Stimulated activated CD4-positive, alpha-beta T cell treated with anti-CD3 and anti-CD28 coated beads, TNF-alpha, amount 100 ng/mL, for 1 hour (primary cell): Measurements from ENCODE around the gene ATG2B.
A peak's percentile ranks its signal among the peaks of the same experiment; 100 is the strongest.

ENCODE experiments used
- DNase-seq, 3 donors: peaks; one replicate each; pipeline ENCODE4 v3.0.0-alpha.2; 2020; ENCODE audit warnings: low read depth in 3 of 3, low spot score in 1 of 3

The ATG2B gene

GRCh38 chr14:96316087-96316486, 47.1 kb downstream of the ATG2B start:
- DNase-seq = no peak

- DNase-seq = no peak
These were observed 52.2 kb downstream of the ATG2B start for GRCh38 chr14:96310906-96311305.

GRCh38 chr14:96309896-96310330, 53.2 kb downstream of the ATG2B start:
- no peak for DNase-seq

GRCh38 chr14:96309133-96309895, 53.8 kb downstream of the ATG2B start:
- DNase-seq = no peak

- DNase-seq = no peak
These were observed 55.7 kb downstream of the ATG2B start for GRCh38 chr14:96307434-96307833.

GRCh38 chr14:96304956-96305355, 58.2 kb downstream of the ATG2B start:
- DNase-seq = no peak

- no peak for DNase-seq
These were observed 59.2 kb downstream of the ATG2B start for GRCh38 chr14:96303981-96304380.

- DNase-seq = no peak
These were observed 63.7 kb downstream of the ATG2B start for GRCh38 chr14:96299441-96299840.

- DNase-seq = no peak
These were observed 65.1 kb downstream of the ATG2B start for GRCh38 chr14:96297997-96298515.

GRCh38 chr14:96297000-96297399, 66.1 kb downstream of the ATG2B start:
- DNase-seq = no peak

- DNase-seq = no peak
These were observed 68.9 kb downstream of the ATG2B start for GRCh38 chr14:96294246-96294645.

GRCh38 chr14:96287856-96288255, 75.3 kb downstream of the ATG2B start:
- DNase-seq = no peak

GRCh38 chr14:96286251-96286650, 76.9 kb downstream of the ATG2B start:
- no peak for DNase-seq

- DNase-seq = no peak
These were observed 77.5 kb downstream of the ATG2B start for GRCh38 chr14:96285667-96286066.

- DNase-seq = no peak
These were observed 78.7 kb downstream of the ATG2B start for GRCh38 chr14:96284430-96284829.

GRCh38 chr14:96284008-96284407, 79.1 kb downstream of the ATG2B start:
- DNase-seq = no peak

- DNase-seq = no peak
These were observed 81.7 kb downstream of the ATG2B start for GRCh38 chr14:96281486-96281885.

- DNase-seq = no peak
These were observed 83.0 kb downstream of the ATG2B start for GRCh38 chr14:96280104-96280503.

GRCh38 chr14:96279564-96279963, 83.6 kb downstream of the ATG2B start:
- DNase-seq = no peak

GRCh38 chr14:96277890-96278289, 85.3 kb downstream of the ATG2B start:
- DNase-seq = no peak

GRCh38 chr14:96275177-96276112, 87.7 kb downstream of the ATG2B start:
- DNase-seq = peak; percentile 6 to 69 (median 39)

- DNase-seq = no peak
These were observed 88.6 kb downstream of the ATG2B start for GRCh38 chr14:96274543-96274942.
